Measurements from ENCODE around the gene ERF. TPM values are rescaled to one million over a fixed set of nuclear protein-coding genes. Genes with fewer than 3 reads are reported as not detected.

ERF gene
- polyA plus RNA-seq, 1 of the 3 experiments (the other 2 are of a cell fraction), result 89.6 TPM

GRCh38 chr19:42246922-42247639, 7.8 kb downstream of the ERF start:
- Histone ChIP-seq H3K27me3 (ENCODE audit: insufficient read depth) (no peaks in the 10 kb centered on the region), H3K4me2 (peak overlapping the region; percentile 55; the same call in 1 of the 2 replicates), H2AFZ (ENCODE audit: low read depth) (no peak overlapping the region), H3K36me3 (replicated peaks in 1 of 2; ENCODE audit: control insufficient read depth in 1 of 2, insufficient read depth in 2 of 2, low read length in 1 of 2) (peaks cover 10 to 23% of the 10 kb centered on the region in 2 experiments), H3K4me3 (ENCODE audit: low read depth in 2 of 2, low read length in 1 of 2) (no peak overlapping the region), H3K79me2 (ENCODE audit: insufficient read depth) (peaks cover 49% of the 10 kb centered on the region), H3K9me2 (no peaks in the 10 kb centered on the region), H3K9ac (0 out of 2 replicates have a peak overlapping the region, but pooled peaks have one; percentile 17), H3K27ac (ENCODE audit: low read depth in 2 of 2, low read length in 1 of 2) (peak overlapping the region; percentile 61 to 83), H3F3A (replicated peaks; ENCODE audit: insufficient read depth) (peaks cover 55% of the 10 kb centered on the region), H3K4me1 (ENCODE audit: control insufficient read depth in 1 of 2, insufficient read depth in 2 of 2, low read depth in 1 of 2, low read length in 1 of 2) (peaks cover 30 to 36% of the 10 kb centered on the region in 2 experiments), H4K20me1 (ENCODE audit: insufficient read depth) (peaks cover 57% of the 10 kb centered on the region), H3K9me3 (no peaks in the 10 kb centered on the region)
- no peak for DNase-seq
- no peak for TF ChIP-seq MEF2A (IDR thresholded peaks at IDR 0.05; ENCODE audit: borderline replicate concordance, low read depth)
- no peak for TF ChIP-seq NFIC (IDR thresholded peaks at IDR 0.05; ENCODE audit: borderline replicate concordance)
- peak; percentile 10; the same call in 1 of the 2 replicates for TF ChIP-seq POLR2AphosphoS5 (IDR thresholded peaks at IDR 0.05; ENCODE audit: low read depth, low read length)
- 94% methylated on average over 7 of the region's 7 CpGs for WGBS (ENCODE audit: low lambda C conversion rate)
- ChIA-PET CTCF (interaction anchor here (0.8 to 14.8 kb wide), 9 partner anchors 9 to 139 kb away, joined by 3 to 205 read pairs (median 4); partner anchors contain the start of gene ZNF526), POLR2A (interaction anchor here (0.6 to 3.3 kb wide), 6 partner anchors 15 to 81 kb away, joined by 3 to 35 read pairs (median 4); no protein-coding TSS in a partner anchor)

GRCh38 chr19:42246143-42246921, 8.6 kb downstream of the ERF start:
- DNase-seq, result peak; percentile 74
- H3K9ac ChIP-seq, result 0 out of 2 replicates have a peak overlapping the region, but pooled peaks have one; percentile 17
- no peaks in the 10 kb centered on the region for H3K9me3 ChIP-seq
- H3F3A ChIP-seq (replicated peaks; ENCODE audit: insufficient read depth), result peaks cover 52% of the 10 kb centered on the region
- no peaks in the 10 kb centered on the region for H3K27me3 ChIP-seq (ENCODE audit: insufficient read depth)
- peak overlapping the region; percentile 61 to 83 for H3K27ac ChIP-seq (ENCODE audit: low read depth in 2 of 2, low read length in 1 of 2)
- H3K9me2 ChIP-seq, result no peaks in the 10 kb centered on the region
- CTCF ChIA-PET, result interaction anchor here (0.6 to 14.8 kb wide), 12 partner anchors 10 to 138 kb away, joined by 3 to 205 read pairs (median 4); partner anchors contain the start of genes DEDD2 and ZNF526
- peak overlapping the region; percentile 55; the same call in 1 of the 2 replicates for H3K4me2 ChIP-seq
- H3K4me1 ChIP-seq (ENCODE audit: control insufficient read depth in 1 of 2, insufficient read depth in 2 of 2, low read depth in 1 of 2, low read length in 1 of 2), result peaks cover 26 to 31% of the 10 kb centered on the region in 2 experiments
- H2AFZ ChIP-seq (ENCODE audit: low read depth), result no peak overlapping the region
- POLR2A ChIA-PET, result interaction anchor here (0.7 to 3.3 kb wide), 5 partner anchors 16 to 41 kb away, joined by 3 to 35 read pairs (median 4); no protein-coding TSS in a partner anchor
- H3K4me3 ChIP-seq (ENCODE audit: low read depth in 2 of 2, low read length in 1 of 2), result no peak overlapping the region; a peak in 1 of 4 replicates
- 39% methylated on average over 9 of the region's 10 CpGs for WGBS (ENCODE audit: low lambda C conversion rate)
- peaks cover 50% of the 10 kb centered on the region for H4K20me1 ChIP-seq (ENCODE audit: insufficient read depth)
- peaks cover 49% of the 10 kb centered on the region for H3K79me2 ChIP-seq (ENCODE audit: insufficient read depth)
- H3K36me3 ChIP-seq (replicated peaks in 1 of 2; ENCODE audit: control insufficient read depth in 1 of 2, insufficient read depth in 2 of 2, low read length in 1 of 2), result peaks cover 10 to 23% of the 10 kb centered on the region in 2 experiments
- TF ChIP-seq CHD2 (IDR thresholded peaks at IDR 0.05; ENCODE audit: low read length, partially characterized antibody) (no peak), SMC3 (IDR thresholded peaks at IDR 0.05; ENCODE audit: low read depth, low read length) (peak; percentile 68), YY1 (IDR thresholded peaks at IDR 0.05; ENCODE audit: low read depth) (no peak), RCOR1 (IDR thresholded peaks at IDR 0.05; ENCODE audit: low read length) (no peak), NRF1 (IDR thresholded peaks at IDR 0.05; ENCODE audit: low read depth, low read length) (no peak), EZH2phosphoT487 (IDR thresholded peaks at IDR 0.05; ENCODE audit: borderline replicate concordance, low read depth) (no peak), ZBTB33 (IDR thresholded peaks at IDR 0.05; ENCODE audit: borderline replicate concordance, low read depth) (no peak), TCF12 (IDR thresholded peaks at IDR 0.05) (no peak), MEF2A (IDR thresholded peaks at IDR 0.05; ENCODE audit: borderline replicate concordance, low read depth) (peak; percentile 66; the same call in 1 of the 2 replicates), RAD21 (IDR thresholded peaks at IDR 0.05; ENCODE audit: low read length) (peak; percentile 65), SIN3A (IDR thresholded peaks at IDR 0.05; ENCODE audit: borderline replicate concordance, low read depth, low read length) (0 out of 2 replicates have a peak, but pooled peaks have one; percentile 47), GABPA (IDR thresholded peaks at IDR 0.05; ENCODE audit: low read depth) (no peak), PBX3 (IDR thresholded peaks at IDR 0.05) (peak; percentile 42), FOXM1 (IDR thresholded peaks at IDR 0.05; ENCODE audit: low read depth) (no peak), EP300 (IDR thresholded peaks at IDR 0.05; ENCODE audit: borderline replicate concordance in 1 of 2, low read depth in 1 of 2, low read length in 1 of 2) (no peak), TEAD4 (IDR thresholded peaks at IDR 0.05; ENCODE audit: borderline replicate concordance, insufficient read depth) (no peak), ELF1 (IDR thresholded peaks at IDR 0.05) (no peak)
- TF ChIP-seq, protein P1, sequence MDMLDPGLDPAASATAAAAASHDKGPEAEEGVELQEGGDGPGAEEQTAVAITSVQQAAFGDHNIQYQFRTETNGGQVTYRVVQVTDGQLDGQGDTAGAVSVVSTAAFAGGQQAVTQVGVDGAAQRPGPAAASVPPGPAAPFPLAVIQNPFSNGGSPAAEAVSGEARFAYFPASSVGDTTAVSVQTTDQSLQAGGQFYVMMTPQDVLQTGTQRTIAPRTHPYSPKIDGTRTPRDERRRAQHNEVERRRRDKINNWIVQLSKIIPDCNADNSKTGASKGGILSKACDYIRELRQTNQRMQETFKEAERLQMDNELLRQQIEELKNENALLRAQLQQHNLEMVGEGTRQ (IDR thresholded peaks at IDR 0.05; ENCODE audit: borderline replicate concordance, low read depth, low read length), result no peak

Data from SK-N-SH (cell line).